Thymus (tissue), 14 donors: ENCODE results near the gene TARS1. TPM values are rescaled to one million over a fixed set of nuclear protein-coding genes. Genes with fewer than 3 reads are reported as not detected.

Experiments used
- DNase-seq, 9 donors: peaks; one replicate each; pipeline ENCODE4 v3.0.0-alpha.2; 2013; ENCODE audit warnings: low spot score in 9 of 9, low read depth in 6 of 9, missing footprints in 1 of 9
- H3K27ac ChIP-seq, 2 donors: one replicate each; pipeline ENCODE4 v1.5.1; 2013; ENCODE audit warnings: control low read depth in 1 of 2, low read depth in 1 of 2, low read length in 1 of 2, mild to moderate bottlenecking in 1 of 2, moderate library complexity in 1 of 2
- H3K27me3 ChIP-seq, 2 donors: one replicate each; pipeline ENCODE4 v1.5.1; 2013; ENCODE audit warnings: low read length in 1 of 2; ENCODE audit not compliant: control insufficient read depth in 2 of 2, insufficient read depth in 1 of 2
- H3K36me3 ChIP-seq, 2 donors: one replicate each; pipeline ENCODE4 v1.5.1; 2013; ENCODE audit warnings: low read length in 1 of 2, mild to moderate bottlenecking in 1 of 2, moderate library complexity in 1 of 2; ENCODE audit not compliant: control insufficient read depth in 2 of 2, insufficient read depth in 2 of 2
- H3K4me1 ChIP-seq, 2 donors: one replicate each; pipeline ENCODE4 v1.5.1; 2013; ENCODE audit warnings: low read length in 2 of 2; ENCODE audit not compliant: control insufficient read depth in 2 of 2, insufficient read depth in 2 of 2
- H3K4me3 ChIP-seq, 2 donors: one replicate each; pipeline ENCODE4 v1.5.1; 2013; ENCODE audit warnings: low read length in 2 of 2, control low read depth in 1 of 2, mild to moderate bottlenecking in 1 of 2
- H3K9me3 ChIP-seq, 2 donors: one replicate each; pipeline ENCODE4 v1.5.1; 2013; ENCODE audit warnings: low read length in 1 of 2, mild to moderate bottlenecking in 1 of 2; ENCODE audit not compliant: control insufficient read depth in 2 of 2, insufficient read depth in 1 of 2
- WGBS: extraction: QIAGEN DNeasy Blood & Tissue Kit; methylation state at CpG from one replicate; pipeline ENCODE4 v1.1.7; 2013; 5-methylcytosine and 5-hydroxymethylcytosine counted together
- long read RNA-seq, 10 donors: transcript quantifications; one replicate each; lab custom pipeline, GENCODE V29; 2026
- polyA plus RNA-seq: library from polyadenylated mRNA; stranded (reverse); fragments of 200-250 nt; gene quantifications from one replicate; pipeline ENCODE4 v1.2.3, GENCODE V29; 2013
- total RNA-seq: library from RNA; stranded (reverse); fragments of 120-200 nt; gene quantifications from one replicate; pipeline ENCODE4 v1.2.4, GENCODE V29; 2013
- donor health status: healthy.

Gene TARS1
- total RNA-seq (112 TPM), polyA plus RNA-seq (75.2 TPM)
- long read RNA-seq, donor 1, full-length matches to known transcripts = 4 of 4 reads
- long read RNA-seq, donor 1, partial matches to known transcripts = 0 of 4 reads
- long read RNA-seq, donor 1, other reads (novel, unspliced or antisense) = 0 of 4 reads
- long read RNA-seq, donor 2 = 0 reads
- long read RNA-seq, donor 3, full-length matches to known transcripts = 30 of 35 reads
- long read RNA-seq, donor 3, partial matches to known transcripts = 5 of 35 reads
- long read RNA-seq, donor 3, other reads (novel, unspliced or antisense) = 0 of 35 reads
- long read RNA-seq, donor 4, full-length matches to known transcripts = 11 of 11 reads
- long read RNA-seq, donor 4, partial matches to known transcripts = 0 of 11 reads
- long read RNA-seq, donor 4, other reads (novel, unspliced or antisense) = 0 of 11 reads
- long read RNA-seq, donor 5, full-length matches to known transcripts = 33 of 41 reads
- long read RNA-seq, donor 5, partial matches to known transcripts = 8 of 41 reads
- long read RNA-seq, donor 5, other reads (novel, unspliced or antisense) = 0 of 41 reads
- long read RNA-seq, donor 6, full-length matches to known transcripts = 19 of 19 reads
- long read RNA-seq, donor 6, partial matches to known transcripts = 0 of 19 reads
- long read RNA-seq, donor 6, other reads (novel, unspliced or antisense) = 0 of 19 reads
- long read RNA-seq, donor 7, full-length matches to known transcripts = 23 of 23 reads
- long read RNA-seq, donor 7, partial matches to known transcripts = 0 of 23 reads
- long read RNA-seq, donor 7, other reads (novel, unspliced or antisense) = 0 of 23 reads
- long read RNA-seq, donor 8, full-length matches to known transcripts = 9 of 9 reads
- long read RNA-seq, donor 8, partial matches to known transcripts = 0 of 9 reads
- long read RNA-seq, donor 8, other reads (novel, unspliced or antisense) = 0 of 9 reads
- long read RNA-seq, donor 9, full-length matches to known transcripts = 16 of 16 reads
- long read RNA-seq, donor 9, partial matches to known transcripts = 0 of 16 reads
- long read RNA-seq, donor 9, other reads (novel, unspliced or antisense) = 0 of 16 reads
- long read RNA-seq, donor 10, full-length matches to known transcripts = 14 of 14 reads
- long read RNA-seq, donor 10, partial matches to known transcripts = 0 of 14 reads
- long read RNA-seq, donor 10, other reads (novel, unspliced or antisense) = 0 of 14 reads

- Histone ChIP-seq H3K9me3 (no peaks in the 10 kb centered on the region), H3K27me3 (no peaks in the 10 kb centered on the region), H3K27ac (peak within 1 kb of the TSS; percentile 92 to 94), H3K4me3 (peak within 1 kb of the TSS; percentile 73 to 89), H3K4me1 (peaks cover 12 to 16% of the 10 kb centered on the region in 2 donors), H3K36me3 (peaks cover 1 to 7% of the 10 kb centered on the region in 2 donors)
- DNase-seq = peak; percentile 78 to 96 (median 89)
- WGBS = under 1% methylated on average over 52 of the region's 52 CpGs
Measured at GRCh38 chr5:33440482-33441240, at the start of gene TARS1. Gene TARS1 (plus strand): TSS chr5:33440965. CDS start chr5:33441087, 122 bp downstream.

- Histone ChIP-seq H3K27ac (no peak overlapping the region), H3K9me3 (no peaks in the 10 kb centered on the region), H3K4me3 (no peak overlapping the region), H3K27me3 (no peaks in the 10 kb centered on the region), H3K36me3 (no peaks in the 10 kb centered on the region), H3K4me1 (no peaks in the 10 kb centered on the region)
- WGBS = 98% methylated on average over 1 of the region's 1 CpG
- DNase-seq = no peak
Measured at GRCh38 chr5:33398501-33398900, 42.3 kb upstream of the TARS1 start.

GRCh38 chr5:33400675-33401074 is 40.1 kb upstream of the TARS1 start:
- DNase-seq = no peak
- 34% methylated on average over 4 of the region's 4 CpGs for WGBS
- H3K27ac ChIP-seq = no peak overlapping the region
- no peaks in the 10 kb centered on the region for H3K27me3 ChIP-seq
- no peaks in the 10 kb centered on the region for H3K4me1 ChIP-seq
- no peaks in the 10 kb centered on the region for H3K36me3 ChIP-seq
- H3K4me3 ChIP-seq = no peak overlapping the region
- H3K9me3 ChIP-seq = no peaks in the 10 kb centered on the region

GRCh38 chr5:33401482-33402390 is 39.0 kb upstream of the TARS1 start:
- DNase-seq = no peak
- H3K9me3 ChIP-seq = no peaks in the 10 kb centered on the region
- no peak overlapping the region for H3K27ac ChIP-seq
- no peaks in the 10 kb centered on the region for H3K27me3 ChIP-seq
- H3K36me3 ChIP-seq = no peaks in the 10 kb centered on the region
- no peaks in the 10 kb centered on the region for H3K4me1 ChIP-seq
- 92% methylated on average over 5 of the region's 5 CpGs for WGBS
- H3K4me3 ChIP-seq = no peak overlapping the region

DNA sequence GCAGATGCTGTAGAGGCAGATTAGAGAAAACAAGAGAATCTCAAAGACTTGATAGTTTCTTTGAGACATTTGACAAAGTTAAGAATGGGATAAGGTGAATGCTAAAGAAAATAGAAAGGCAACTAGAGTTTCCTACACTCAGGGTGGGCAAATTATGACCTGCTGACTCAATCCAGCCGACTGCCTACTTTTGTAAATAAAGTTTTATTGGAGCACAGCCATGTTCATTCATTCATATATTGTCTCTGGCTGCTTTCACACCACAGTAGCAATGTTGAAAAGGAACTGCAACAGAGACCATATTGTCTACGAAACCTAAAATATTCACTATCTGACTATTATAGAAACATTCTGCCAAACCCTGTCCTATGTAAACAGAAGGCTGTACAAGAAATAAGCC is 37.6 kb upstream of the TARS1 start:
- no peaks in the 10 kb centered on the region for H3K27me3 ChIP-seq
- no peaks in the 10 kb centered on the region for H3K9me3 ChIP-seq
- no peak overlapping the region for H3K27ac ChIP-seq
- no peaks in the 10 kb centered on the region for H3K36me3 ChIP-seq
- no peak for DNase-seq
- H3K4me1 ChIP-seq = no peaks in the 10 kb centered on the region
- H3K4me3 ChIP-seq = no peak overlapping the region
- WGBS = 92% methylated on average over 2 of the region's 2 CpGs

DNA sequence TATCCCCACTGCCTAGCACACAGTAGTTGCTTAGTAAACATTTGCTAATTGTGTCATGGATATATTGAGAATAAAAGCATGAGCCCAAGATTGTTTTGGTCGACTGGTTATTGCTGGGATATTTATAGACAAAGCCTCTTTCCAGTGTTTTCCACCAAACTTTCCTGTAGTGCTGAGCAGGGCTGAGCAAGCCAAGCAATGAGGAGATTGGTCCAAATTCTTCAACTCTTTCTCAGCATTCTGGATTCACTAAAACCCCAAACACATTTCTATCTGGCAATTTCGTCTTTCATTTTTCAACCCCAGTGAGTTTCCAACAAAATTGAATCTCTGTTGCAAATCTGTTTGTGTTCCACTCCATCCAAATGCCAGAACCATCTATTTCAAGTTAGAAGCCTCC is 31.9 kb upstream of the TARS1 start:
- Histone ChIP-seq H3K9me3 (no peaks in the 10 kb centered on the region), H3K4me1 (no peaks in the 10 kb centered on the region), H3K36me3 (no peaks in the 10 kb centered on the region), H3K27me3 (no peaks in the 10 kb centered on the region), H3K27ac (no peak overlapping the region), H3K4me3 (no peak overlapping the region)
- WGBS = 91% methylated on average over 2 of the region's 2 CpGs
- no peak for DNase-seq

- no peaks in the 10 kb centered on the region for H3K27me3 ChIP-seq
- H3K4me3 ChIP-seq = no peak overlapping the region
- no peaks in the 10 kb centered on the region for H3K9me3 ChIP-seq
- H3K4me1 ChIP-seq = no peaks in the 10 kb centered on the region
- no peak overlapping the region for H3K27ac ChIP-seq
- WGBS = 96% methylated on average over 7 of the region's 7 CpGs
- no peak for DNase-seq
- no peaks in the 10 kb centered on the region for H3K36me3 ChIP-seq
Measured at GRCh38 chr5:33409435-33410170, 31.2 kb upstream of the TARS1 start.
